CD4-positive, alpha-beta T cell treated with Interleukin-10 for 1 hour (primary cell): ENCODE results near the gene FNDC7.
"Not testable (repeated sequence)": the region's sequence is repeated elsewhere in the genome, so short reads cannot be mapped to it uniquely, and the experiment has no call there.

ENCODE experiments used
- DNase-seq: peaks from one replicate; pipeline ENCODE4 v3.0.0-alpha.2; 2020

Gene FNDC7

GRCh38 chr1:108701176-108701849 lies 11.4 kb upstream of the FNDC7 start:
- DNase-seq, result no peak

GRCh38 chr1:108702109-108702508 lies 10.6 kb upstream of the FNDC7 start:
- not testable (repeated sequence) for DNase-seq

- peak; percentile 62 for DNase-seq
Observed at GRCh38 chr1:108703939-108704338, 8.8 kb upstream of the FNDC7 start.

- DNase-seq, result no peak
Observed at GRCh38 chr1:108704496-108704895, 8.2 kb upstream of the FNDC7 start.

- no peak for DNase-seq
Observed at GRCh38 chr1:108706643-108707042, 6.1 kb upstream of the FNDC7 start.

GRCh38 chr1:108708691-108709660 lies 3.7 kb upstream of the FNDC7 start:
- DNase-seq, result peak; percentile 81

- DNase-seq, result no peak
Observed at GRCh38 chr1:108715932-108716331, 3.2 kb downstream of the FNDC7 start.

GRCh38 chr1:108716437-108717230 lies 3.9 kb downstream of the FNDC7 start:
- DNase-seq, result no peak

GRCh38 chr1:108717774-108718316 lies 5.1 kb downstream of the FNDC7 start:
- DNase-seq, result no peak

- no peak for DNase-seq
Observed at GRCh38 chr1:108718927-108719655, 6.4 kb downstream of the FNDC7 start.

- DNase-seq, result no peak
Observed at GRCh38 chr1:108719656-108720435, 7.1 kb downstream of the FNDC7 start.

GRCh38 chr1:108722292-108722691 lies 9.6 kb downstream of the FNDC7 start:
- no peak for DNase-seq

GRCh38 chr1:108725906-108726305 lies 13.2 kb downstream of the FNDC7 start:
- DNase-seq, result no peak

- DNase-seq, result no peak
Observed at GRCh38 chr1:108728327-108728923, 15.7 kb downstream of the FNDC7 start.

GRCh38 chr1:108729481-108729880 lies 16.8 kb downstream of the FNDC7 start:
- no peak for DNase-seq

GRCh38 chr1:108732398-108732797 lies 19.7 kb downstream of the FNDC7 start:
- no peak for DNase-seq

GRCh38 chr1:108734171-108734865 lies 21.6 kb downstream of the FNDC7 start:
- no peak for DNase-seq

GRCh38 chr1:108742253-108742652 lies 29.5 kb downstream of the FNDC7 start:
- DNase-seq, result no peak

- no peak for DNase-seq
Observed at GRCh38 chr1:108745980-108746381, 33.3 kb downstream of the FNDC7 start.
